ENCODE measurements around the gene CTNND2.

CTNND2 gene

GRCh38 chr5:11335881-11336760, 568.1 kb downstream of the CTNND2 start:
- Histone ChIP-seq H3K27ac (ENCODE audit: low read length) (no peak overlapping the region), H3K79me2 (ENCODE audit: insufficient read depth, low read length) (no peaks in the 10 kb centered on the region), H3K4me1 (ENCODE audit: insufficient read depth, low read length) (no peaks in the 10 kb centered on the region), H3K36me3 (ENCODE audit: insufficient read depth, low read length) (no peaks in the 10 kb centered on the region), H2AFZ (ENCODE audit: low read depth, low read length) (no peak overlapping the region), H3K4me3 (ENCODE audit: low read depth in 1 of 2, low read length in 2 of 2) (no peak overlapping the region), H3K9ac (ENCODE audit: low read depth, low read length) (no peak overlapping the region), H3K4me2 (ENCODE audit: insufficient read depth, low read length) (no peak overlapping the region), H3K27me3 (ENCODE audit: insufficient read depth, low read length, poor library complexity) (no peaks in the 10 kb centered on the region), H3K9me3 (ENCODE audit: insufficient read depth, low read length, severe bottlenecking) (no peaks in the 10 kb centered on the region), H4K20me1 (ENCODE audit: insufficient read depth, low read length) (no peaks in the 10 kb centered on the region)
- no peak for DNase-seq
- no peak for TF ChIP-seq EZH2 (IDR thresholded peaks at IDR 0.05; ENCODE audit: borderline replicate concordance, low read depth, low read length, severe bottlenecking)
- TF ChIP-seq CTCF (IDR thresholded peaks at IDR 0.05; ENCODE audit: borderline replicate concordance, extremely low read depth, low read length, poor library complexity, severe bottlenecking) = no peak
- ATAC-seq (ENCODE audit: insufficient read depth, low read depth) = no peak

GRCh38 chr5:11334404-11334803, 569.8 kb downstream of the CTNND2 start:
- Histone ChIP-seq H2AFZ (ENCODE audit: low read depth, low read length) (no peak overlapping the region), H3K4me1 (ENCODE audit: insufficient read depth, low read length) (no peaks in the 10 kb centered on the region), H3K9ac (ENCODE audit: low read depth, low read length) (no peak overlapping the region), H4K20me1 (ENCODE audit: insufficient read depth, low read length) (no peaks in the 10 kb centered on the region), H3K4me2 (ENCODE audit: insufficient read depth, low read length) (no peak overlapping the region), H3K27ac (ENCODE audit: low read length) (no peak overlapping the region), H3K36me3 (ENCODE audit: insufficient read depth, low read length) (no peaks in the 10 kb centered on the region), H3K27me3 (ENCODE audit: insufficient read depth, low read length, poor library complexity) (no peaks in the 10 kb centered on the region), H3K4me3 (ENCODE audit: low read depth in 1 of 2, low read length in 2 of 2) (no peak overlapping the region), H3K79me2 (ENCODE audit: insufficient read depth, low read length) (no peaks in the 10 kb centered on the region), H3K9me3 (ENCODE audit: insufficient read depth, low read length, severe bottlenecking) (no peaks in the 10 kb centered on the region)
- no peak for DNase-seq
- no peak for ATAC-seq (ENCODE audit: insufficient read depth, low read depth)
- TF ChIP-seq EZH2 (IDR thresholded peaks at IDR 0.05; ENCODE audit: borderline replicate concordance, low read depth, low read length, severe bottlenecking) (no peak), CTCF (IDR thresholded peaks at IDR 0.05; ENCODE audit: borderline replicate concordance, extremely low read depth, low read length, poor library complexity, severe bottlenecking) (no peak)

DNA sequence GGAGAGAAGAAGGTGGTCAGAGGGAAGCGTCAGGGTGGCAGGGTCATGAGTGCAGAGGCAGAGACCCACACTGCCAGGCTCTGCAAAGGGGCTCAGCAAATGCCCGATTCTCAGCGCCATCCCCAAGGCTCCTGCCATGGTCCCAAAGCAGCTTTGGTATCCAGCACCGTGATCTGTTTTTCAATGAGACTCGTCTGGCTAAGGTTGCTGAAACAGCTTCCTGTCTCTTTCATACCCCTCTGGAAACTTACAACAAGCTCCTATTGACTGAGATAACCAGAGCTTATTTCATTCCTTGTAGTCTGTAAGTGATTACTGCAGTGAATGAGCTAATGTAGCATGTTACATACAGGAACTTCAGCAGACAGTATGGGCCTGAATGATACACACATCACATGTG, 574.6 kb downstream of the CTNND2 start:
- Histone ChIP-seq H3K9me3 (ENCODE audit: insufficient read depth, low read length, severe bottlenecking) (no peaks in the 10 kb centered on the region), H3K36me3 (ENCODE audit: insufficient read depth, low read length) (no peaks in the 10 kb centered on the region), H3K4me3 (ENCODE audit: low read depth in 1 of 2, low read length in 2 of 2) (no peak overlapping the region), H2AFZ (ENCODE audit: low read depth, low read length) (no peak overlapping the region), H3K9ac (ENCODE audit: low read depth, low read length) (no peak overlapping the region), H3K27ac (ENCODE audit: low read length) (no peak overlapping the region), H3K79me2 (ENCODE audit: insufficient read depth, low read length) (no peaks in the 10 kb centered on the region), H3K27me3 (ENCODE audit: insufficient read depth, low read length, poor library complexity) (no peaks in the 10 kb centered on the region), H3K4me1 (ENCODE audit: insufficient read depth, low read length) (no peaks in the 10 kb centered on the region), H3K4me2 (ENCODE audit: insufficient read depth, low read length) (no peak overlapping the region), H4K20me1 (ENCODE audit: insufficient read depth, low read length) (no peaks in the 10 kb centered on the region)
- no peak for TF ChIP-seq CTCF (IDR thresholded peaks at IDR 0.05; ENCODE audit: borderline replicate concordance, extremely low read depth, low read length, poor library complexity, severe bottlenecking)
- no peak for TF ChIP-seq EZH2 (IDR thresholded peaks at IDR 0.05; ENCODE audit: borderline replicate concordance, low read depth, low read length, severe bottlenecking)
- DNase-seq (no peak), ATAC-seq (ENCODE audit: insufficient read depth, low read depth) (no peak)

All from DND-41 (cell line).